ENCODE results near the gene CGB3. TPM values are rescaled to one million over a fixed set of nuclear protein-coding genes. Genes with fewer than 3 reads are reported as not detected.

Gene CGB3
- polyA plus RNA-seq, 1 of the 3 experiments (the other 2 are of a cell fraction): 0.10 TPM

GRCh38 chr19:49010453-49010852 is 13.7 kb downstream of the CGB3 start:
- Histone ChIP-seq H3K4me2 (no peak overlapping the region), H3K36me3 (replicated peaks in 1 of 2; ENCODE audit: control insufficient read depth in 1 of 2, insufficient read depth in 2 of 2, low read length in 1 of 2) (peaks cover 7 to 59% of the 10 kb centered on the region in 2 experiments), H3K9ac (no peak overlapping the region), H3K4me1 (ENCODE audit: control insufficient read depth in 1 of 2, insufficient read depth in 2 of 2, low read depth in 1 of 2, low read length in 1 of 2) (no peaks in the 10 kb centered on the region), H3K4me3 (ENCODE audit: low read depth in 2 of 2, low read length in 1 of 2) (no peak overlapping the region), H3K9me3 (no peaks in the 10 kb centered on the region), H4K20me1 (ENCODE audit: insufficient read depth) (no peaks in the 10 kb centered on the region), H3K79me2 (ENCODE audit: insufficient read depth) (no peaks in the 10 kb centered on the region), H3F3A (replicated peaks; ENCODE audit: insufficient read depth) (peaks cover 7% of the 10 kb centered on the region), H3K9me2 (no peaks in the 10 kb centered on the region), H3K27me3 (ENCODE audit: insufficient read depth) (no peaks in the 10 kb centered on the region), H3K27ac (ENCODE audit: low read depth in 2 of 2, low read length in 1 of 2) (no peak overlapping the region), H2AFZ (ENCODE audit: low read depth) (no peak overlapping the region)
- TF ChIP-seq USF1 (IDR thresholded peaks at IDR 0.05; ENCODE audit: borderline replicate concordance, low read depth) (no peak), GABPA (IDR thresholded peaks at IDR 0.05; ENCODE audit: low read depth) (no peak), ZBTB33 (IDR thresholded peaks at IDR 0.05; ENCODE audit: borderline replicate concordance, low read depth) (no peak), PBX3 (IDR thresholded peaks at IDR 0.05) (no peak), RFX5 (IDR thresholded peaks at IDR 0.05; ENCODE audit: low read length) (no peak), ELF1 (IDR thresholded peaks at IDR 0.05) (no peak), IRF3 (IDR thresholded peaks at IDR 0.05; ENCODE audit: low read depth, low read length) (no peak), CTCF (IDR thresholded peaks at IDR 0.05) (no peak), EZH2phosphoT487 (IDR thresholded peaks at IDR 0.05; ENCODE audit: borderline replicate concordance, low read depth) (no peak)
- no peak for DNase-seq
- ChIA-PET CTCF (interaction anchor here (0.6 to 8.6 kb wide), 5 partner anchors 9 to 224 kb away, joined by 3 to 68 read pairs (median 3); no protein-coding TSS in a partner anchor), POLR2A (interaction anchor here (0.6 to 2.4 kb wide), 2 partner anchors 9 kb away, joined by 3 to 7 read pairs; no protein-coding TSS in a partner anchor)
- 88% methylated on average over 18 of the region's 18 CpGs for WGBS (ENCODE audit: low lambda C conversion rate)
